Cardiac muscle cell (in vitro differentiated cells and primary cell): ENCODE data around the gene ARHGEF10L. TPM values are rescaled to one million over a fixed set of nuclear protein-coding genes. Genes with fewer than 3 reads are reported as not detected.

Experiments used
- DNase-seq, 2 donors: peaks; one replicate each; pipeline versions ENCODE4 v3.0.0 to v3.0.0-alpha.2; 2010 to 2017; ENCODE audit warnings: low read depth in 1 of 2, low spot score in 1 of 2
- H3K27ac ChIP-seq: fragments of 200-600 bp; sonication (generic); 2 replicates; pipeline ENCODE4 v1.5.1; 2016
- H3K27me3 ChIP-seq: fragments of 200-600 bp; sonication (generic); 2 replicates; pipeline ENCODE4 v1.6.0; 2016; ENCODE audit warnings: control low read depth
- H3K36me3 ChIP-seq: fragments of 200-600 bp; sonication (generic); 2 replicates; pipeline ENCODE4 v1.5.1; 2016; ENCODE audit warnings: control low read depth
- H3K4me1 ChIP-seq: fragments of 200-600 bp; sonication (generic); 2 replicates; pipeline ENCODE4 v1.8.1; 2017; ENCODE audit warnings: low read depth, mild to moderate bottlenecking, mixed run types
- H3K4me3 ChIP-seq: fragments of 200-600 bp; sonication (generic); 2 replicates; pipeline ENCODE4 v1.5.1; 2016; ENCODE audit warnings: mild to moderate bottlenecking
- H3K9me3 ChIP-seq: fragments of 200-600 bp; sonication (generic); 2 replicates; pipeline ENCODE4 v1.5.1; 2017; ENCODE audit warnings: low read depth, mild to moderate bottlenecking, control low read depth
- polyA plus RNA-seq: library from polyadenylated mRNA; unstranded; fragments of >200 nt; fragmentation: Nextera tagmentation; extraction: Ambion mirVana; gene quantifications from 2 replicates; pipeline ENCODE4 v1.2.1, GENCODE V29; 2016
- total RNA-seq: library from RNA; depleted of rRNA; stranded (reverse); fragments of >200 nt; gene quantifications from 2 replicates; pipeline ENCODE4 v1.2.3, GENCODE V29; 2016
- TF ChIP-seq, protein P1 (sequence below): IDR thresholded peaks from 2 replicates; pipeline ENCODE4 v1.5.1; 2012; ENCODE audit warnings: low read depth, mild to moderate bottlenecking, low read length

The ARHGEF10L gene
- total and polyA plus RNA-seq, 2 experiments from 2014 or later, result 32.3 to 55.4 TPM

DNA sequence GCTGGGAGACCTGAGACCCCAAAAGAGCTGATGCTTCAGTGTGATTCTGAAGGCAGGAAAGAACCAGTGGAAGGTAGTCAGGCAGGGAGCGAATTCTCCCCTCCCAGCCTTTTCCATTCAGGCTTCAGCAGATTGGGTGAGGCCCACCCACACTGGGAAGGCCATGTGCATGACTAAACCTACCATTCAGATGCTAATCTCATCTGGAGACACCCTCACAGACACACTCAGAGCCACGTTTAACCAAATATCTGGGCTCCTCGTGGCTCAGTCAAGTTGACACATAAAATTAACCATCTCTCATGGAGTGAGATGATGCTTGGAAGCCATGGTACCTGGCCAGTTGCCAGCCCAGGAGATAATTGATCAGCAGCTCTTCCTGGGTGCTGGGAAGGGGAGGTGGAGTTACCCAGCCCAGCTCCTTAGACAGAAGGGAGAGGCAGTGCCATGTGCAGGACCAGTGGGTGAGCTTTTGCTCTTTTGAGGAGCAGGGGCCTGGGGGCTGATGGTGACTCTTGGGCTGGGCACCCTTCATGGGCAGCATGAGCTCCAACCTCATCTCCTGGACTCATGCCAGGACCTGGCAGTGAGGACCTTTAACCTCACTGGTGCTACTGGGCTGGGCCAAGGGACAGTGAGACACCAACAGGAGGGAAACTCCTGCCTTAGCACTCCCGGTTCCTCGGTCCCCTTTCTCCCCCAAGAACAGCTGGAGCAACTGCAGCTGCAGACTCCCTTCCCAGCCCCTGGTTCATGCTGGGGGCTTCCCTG is 126.6 kb downstream of the ARHGEF10L start:
- no peak for DNase-seq
- TF ChIP-seq, protein P1, sequence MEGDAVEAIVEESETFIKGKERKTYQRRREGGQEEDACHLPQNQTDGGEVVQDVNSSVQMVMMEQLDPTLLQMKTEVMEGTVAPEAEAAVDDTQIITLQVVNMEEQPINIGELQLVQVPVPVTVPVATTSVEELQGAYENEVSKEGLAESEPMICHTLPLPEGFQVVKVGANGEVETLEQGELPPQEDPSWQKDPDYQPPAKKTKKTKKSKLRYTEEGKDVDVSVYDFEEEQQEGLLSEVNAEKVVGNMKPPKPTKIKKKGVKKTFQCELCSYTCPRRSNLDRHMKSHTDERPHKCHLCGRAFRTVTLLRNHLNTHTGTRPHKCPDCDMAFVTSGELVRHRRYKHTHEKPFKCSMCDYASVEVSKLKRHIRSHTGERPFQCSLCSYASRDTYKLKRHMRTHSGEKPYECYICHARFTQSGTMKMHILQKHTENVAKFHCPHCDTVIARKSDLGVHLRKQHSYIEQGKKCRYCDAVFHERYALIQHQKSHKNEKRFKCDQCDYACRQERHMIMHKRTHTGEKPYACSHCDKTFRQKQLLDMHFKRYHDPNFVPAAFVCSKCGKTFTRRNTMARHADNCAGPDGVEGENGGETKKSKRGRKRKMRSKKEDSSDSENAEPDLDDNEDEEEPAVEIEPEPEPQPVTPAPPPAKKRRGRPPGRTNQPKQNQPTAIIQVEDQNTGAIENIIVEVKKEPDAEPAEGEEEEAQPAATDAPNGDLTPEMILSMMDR, result no peak
- Histone ChIP-seq H3K27me3 (no peaks in the 10 kb centered on the region), H3K4me3 (no peak overlapping the region), H3K9me3 (no peaks in the 10 kb centered on the region), H3K4me1 (no peaks in the 10 kb centered on the region), H3K27ac (no peak overlapping the region), H3K36me3 (peaks cover 15% of the 10 kb centered on the region)

DNA sequence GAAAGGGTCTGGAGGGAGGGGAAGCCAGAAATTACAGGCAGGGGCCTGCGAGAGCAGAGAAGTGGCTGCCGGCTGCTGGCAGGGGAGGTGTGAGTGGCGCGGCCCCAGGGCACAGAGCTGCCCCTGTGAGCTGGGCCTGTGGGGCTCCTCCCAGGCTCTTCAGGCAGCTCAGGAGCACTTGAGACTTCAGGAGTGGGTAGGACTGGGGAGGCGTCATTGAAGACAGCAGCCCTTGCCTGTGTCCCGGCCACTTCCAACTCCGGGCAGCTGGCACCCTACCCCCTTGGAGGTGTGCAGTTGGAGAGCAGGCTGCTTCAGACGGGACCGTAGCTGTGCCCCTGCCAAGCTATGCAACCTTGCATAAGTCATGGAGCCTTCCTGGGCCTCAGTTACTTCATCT is 128.1 kb downstream of the ARHGEF10L start:
- no peak overlapping the region for H3K4me3 ChIP-seq
- no peak overlapping the region for H3K27ac ChIP-seq
- TF ChIP-seq, protein P1, result no peak
- H3K36me3 ChIP-seq, result peaks cover 15% of the 10 kb centered on the region
- no peaks in the 10 kb centered on the region for H3K4me1 ChIP-seq
- DNase-seq, result no peak
- H3K27me3 ChIP-seq, result no peaks in the 10 kb centered on the region
- no peaks in the 10 kb centered on the region for H3K9me3 ChIP-seq

DNA sequence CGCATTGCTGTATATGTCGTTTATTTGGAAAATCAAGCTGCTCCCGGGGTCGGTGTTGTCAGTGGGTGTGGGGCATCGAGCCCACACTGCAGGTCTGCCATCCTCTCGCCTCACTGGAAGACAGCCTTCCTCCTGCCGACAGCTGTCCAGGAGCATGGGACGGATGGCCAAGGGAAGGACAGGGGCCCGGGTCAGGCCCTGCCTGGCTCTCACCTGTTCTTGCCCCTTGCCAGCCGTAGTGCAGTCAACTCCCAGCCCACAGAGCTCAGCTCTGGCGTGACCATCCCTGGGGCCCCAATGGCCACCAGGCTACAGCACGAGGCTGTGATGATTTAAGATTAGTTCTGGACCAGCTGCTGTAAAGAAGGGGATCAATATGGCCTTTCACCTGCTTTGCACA is 128.7 kb downstream of the ARHGEF10L start:
- H3K36me3 ChIP-seq, result peaks cover 15% of the 10 kb centered on the region
- no peaks in the 10 kb centered on the region for H3K9me3 ChIP-seq
- no peak overlapping the region for H3K27ac ChIP-seq
- H3K4me1 ChIP-seq, result no peaks in the 10 kb centered on the region
- no peak overlapping the region for H3K4me3 ChIP-seq
- DNase-seq, result no peak
- TF ChIP-seq, protein P1, result no peak
- no peaks in the 10 kb centered on the region for H3K27me3 ChIP-seq

DNA sequence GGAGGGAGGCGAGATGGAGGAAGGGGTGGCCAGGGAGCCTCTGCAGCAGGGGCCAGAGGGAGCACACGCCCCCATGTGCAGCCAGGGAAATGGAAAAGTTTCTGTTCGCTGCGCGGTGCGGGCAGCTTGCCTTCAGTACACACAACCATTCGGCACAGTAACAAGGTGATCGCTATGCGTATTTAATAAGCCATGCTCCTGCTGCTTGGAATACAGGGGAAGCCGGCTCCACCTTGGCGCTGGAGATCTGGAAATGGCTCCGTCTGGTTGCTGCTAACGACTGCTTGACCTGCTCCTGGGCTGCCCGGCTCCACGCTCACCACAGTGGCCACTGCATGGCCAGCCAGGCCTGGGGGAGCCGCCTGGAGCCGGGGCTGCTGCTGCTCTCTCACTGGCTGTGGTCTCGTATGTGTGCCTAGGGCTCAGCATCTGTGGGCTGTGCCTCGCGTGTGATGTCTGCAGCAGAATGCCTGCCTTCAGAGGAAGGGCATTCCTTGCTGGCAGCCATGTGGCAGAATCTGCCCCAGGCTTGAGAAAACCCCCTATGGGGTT is 129.2 kb downstream of the ARHGEF10L start:
- Histone ChIP-seq H3K4me1 (no peaks in the 10 kb centered on the region), H3K27ac (no peak overlapping the region), H3K4me3 (no peak overlapping the region), H3K36me3 (peaks cover 15% of the 10 kb centered on the region), H3K9me3 (no peaks in the 10 kb centered on the region), H3K27me3 (no peaks in the 10 kb centered on the region)
- no peak for DNase-seq
- TF ChIP-seq, protein P1, result no peak

DNA sequence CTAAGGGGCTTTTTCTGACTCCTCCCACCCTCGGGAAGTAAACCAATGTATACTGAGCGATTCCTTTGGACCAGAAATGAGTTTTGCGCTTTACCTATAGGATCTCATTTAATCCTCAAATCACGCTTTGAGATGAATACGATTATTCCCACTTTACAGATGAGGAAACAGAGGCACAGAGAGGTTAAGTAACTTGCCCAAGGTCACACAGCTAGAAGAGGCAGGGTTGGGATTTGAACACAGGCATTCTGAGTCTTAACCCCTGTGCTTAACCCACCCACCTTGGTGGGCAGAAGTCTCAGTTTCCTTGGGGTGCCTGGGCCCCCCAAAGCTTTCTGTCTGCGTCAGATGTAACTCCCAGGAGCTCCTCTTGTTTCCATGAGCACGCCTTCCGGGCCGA is 129.8 kb downstream of the ARHGEF10L start:
- H3K27ac ChIP-seq, result no peak overlapping the region
- H3K9me3 ChIP-seq, result no peaks in the 10 kb centered on the region
- DNase-seq, result no peak
- no peaks in the 10 kb centered on the region for H3K4me1 ChIP-seq
- H3K4me3 ChIP-seq, result no peak overlapping the region
- H3K36me3 ChIP-seq, result peaks cover 15% of the 10 kb centered on the region
- TF ChIP-seq, protein P1, result no peak
- H3K27me3 ChIP-seq, result no peaks in the 10 kb centered on the region
